ENCODE measurements around the gene CAPN14.

CAPN14 gene

GRCh38 chr2:31136732-31137131 lies 80.6 kb downstream of the CAPN14 start:
- DNase-seq (ENCODE audit: low read depth), result no peak
- TF ChIP-seq CTCF (conservative IDR thresholded peaks at IDR 0.05; ENCODE audit: low read length), result no peak
- no peak overlapping the region for H3K4me3 ChIP-seq (ENCODE audit: low read length)

DNA sequence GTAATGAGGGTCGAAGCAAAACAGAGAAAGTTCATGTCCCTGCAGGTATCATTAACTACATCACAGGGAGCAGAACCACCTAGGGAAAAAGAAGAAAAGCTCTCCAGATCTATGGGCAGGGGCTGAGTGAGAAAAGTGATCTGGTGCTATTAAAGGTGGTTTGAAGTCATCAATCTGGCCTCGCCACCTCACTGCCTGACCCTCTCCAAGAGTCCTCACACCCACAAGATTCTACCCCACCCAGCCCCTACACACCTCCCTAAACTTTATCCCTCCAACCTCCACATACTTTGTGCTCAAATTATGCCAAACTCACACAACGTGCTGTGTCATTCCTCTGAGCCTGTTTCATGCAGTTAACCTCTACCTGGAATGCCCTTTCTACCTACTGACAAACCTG lies 81.3 kb downstream of the CAPN14 start:
- TF ChIP-seq CTCF (conservative IDR thresholded peaks at IDR 0.05; ENCODE audit: low read length), result no peak
- no peak for DNase-seq (ENCODE audit: low read depth)
- no peak overlapping the region for H3K4me3 ChIP-seq (ENCODE audit: low read length)

DNA sequence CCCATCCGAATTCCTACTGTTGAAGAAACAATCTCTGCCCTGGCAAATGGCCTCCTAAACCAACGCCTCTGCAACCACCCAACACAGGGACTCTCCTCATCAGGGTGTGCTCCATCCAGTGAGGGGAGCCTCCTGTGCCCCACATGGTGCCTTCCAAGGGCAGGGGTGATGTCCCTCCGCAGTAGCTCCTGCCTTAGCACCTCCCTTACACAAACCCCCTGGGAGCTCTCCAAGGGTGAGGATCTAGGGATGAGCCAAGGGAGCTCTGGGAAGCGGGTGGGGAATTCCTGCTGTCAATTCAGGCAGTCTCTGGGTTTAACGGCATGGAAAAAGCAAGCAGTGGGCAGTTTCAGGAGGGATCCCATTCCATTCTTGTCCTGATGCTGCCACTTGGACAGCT lies 82.8 kb downstream of the CAPN14 start:
- no peak for TF ChIP-seq CTCF (conservative IDR thresholded peaks at IDR 0.05; ENCODE audit: low read length)
- H3K4me3 ChIP-seq (ENCODE audit: low read length), result no peak overlapping the region
- no peak for DNase-seq (ENCODE audit: low read depth)

DNA sequence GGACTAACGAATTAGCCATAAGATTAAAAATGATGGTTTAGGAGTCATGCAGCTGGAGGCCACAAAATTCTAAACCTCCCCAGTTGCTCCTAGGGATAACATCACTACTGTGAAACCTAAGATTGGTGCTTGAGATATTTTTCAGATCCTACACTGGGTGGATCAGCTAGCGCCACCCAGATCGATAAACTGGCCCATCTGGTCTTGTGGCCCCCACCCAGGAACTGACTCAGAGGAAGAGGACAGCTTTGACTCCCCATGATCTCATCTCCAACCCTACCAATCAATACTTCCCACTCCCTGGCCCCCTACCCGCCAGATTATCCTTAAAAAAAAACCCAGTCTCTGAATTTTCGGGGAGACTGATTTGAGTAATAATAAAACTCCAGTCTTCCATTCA lies 84.5 kb downstream of the CAPN14 start:
- DNase-seq (ENCODE audit: low read depth), result no peak
- H3K4me3 ChIP-seq (ENCODE audit: low read length), result no peak overlapping the region
- TF ChIP-seq CTCF (conservative IDR thresholded peaks at IDR 0.05; ENCODE audit: low read length), result no peak

- no peak for TF ChIP-seq CTCF (conservative IDR thresholded peaks at IDR 0.05; ENCODE audit: low read length)
- no peak for DNase-seq (ENCODE audit: low read depth)
- no peak overlapping the region for H3K4me3 ChIP-seq (ENCODE audit: low read length)
Observed at GRCh38 chr2:31131871-31132270, 85.4 kb downstream of the CAPN14 start.

DNA sequence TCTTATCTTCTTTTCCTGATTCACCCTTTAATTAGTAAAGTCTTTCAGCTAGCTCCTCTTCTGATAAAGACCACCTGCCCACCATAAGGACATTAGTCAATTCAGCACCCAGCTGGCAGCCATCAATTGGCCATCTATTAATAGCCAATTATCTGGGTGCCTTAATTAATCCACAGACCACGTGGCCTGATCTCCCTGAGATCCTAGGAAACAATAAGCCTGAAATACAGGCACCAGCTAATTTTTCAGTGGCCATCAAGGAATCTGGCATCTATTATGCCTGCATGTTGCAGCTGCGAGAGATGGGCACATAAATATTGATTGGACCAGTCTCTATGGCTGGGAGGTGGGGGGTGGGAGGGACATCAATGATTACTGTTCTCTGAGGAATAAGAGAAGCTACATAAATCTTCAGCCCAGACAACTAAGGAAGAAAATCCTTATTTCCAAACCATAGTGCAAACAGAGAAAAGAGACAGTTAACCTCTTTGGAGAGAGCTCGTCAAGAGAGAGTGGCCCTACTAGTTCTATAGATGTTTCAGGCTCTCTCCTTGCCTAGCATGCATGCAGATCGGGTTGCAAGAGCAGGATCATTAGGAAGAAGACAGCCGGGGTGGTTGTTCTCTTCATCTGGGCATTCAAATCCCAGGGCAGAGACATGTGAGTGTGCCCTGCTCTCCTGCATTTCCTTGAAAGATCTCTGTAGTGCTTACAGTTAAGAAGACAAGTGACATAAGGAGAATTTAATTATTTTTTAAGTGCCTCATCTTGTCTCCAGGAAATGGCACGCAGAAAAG lies 87.7 kb downstream of the CAPN14 start:
- DNase-seq (ENCODE audit: low read depth), result no peak
- H3K4me3 ChIP-seq (ENCODE audit: low read length), result no peak overlapping the region
- no peak for TF ChIP-seq CTCF (conservative IDR thresholded peaks at IDR 0.05; ENCODE audit: low read length)

DNA sequence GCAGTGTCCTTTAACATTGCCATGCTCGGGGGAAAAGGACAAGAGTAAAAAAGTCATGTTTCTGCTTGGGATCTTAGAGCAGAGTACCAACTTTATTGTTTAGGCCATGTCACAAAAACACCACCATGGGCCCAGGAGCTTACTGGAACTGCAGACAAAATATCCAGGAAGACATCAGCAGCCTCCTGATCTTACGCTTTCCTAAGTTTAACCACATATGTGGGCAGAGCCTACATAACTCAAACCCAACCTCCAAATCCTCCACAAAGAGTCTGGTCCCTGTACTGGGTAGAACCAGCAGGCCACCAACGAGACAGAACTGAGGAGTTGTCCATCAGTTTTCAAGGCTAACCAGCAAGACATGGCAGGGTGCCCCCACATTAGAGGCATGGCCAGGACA lies 89.4 kb downstream of the CAPN14 start:
- no peak for DNase-seq (ENCODE audit: low read depth)
- no peak for TF ChIP-seq CTCF (conservative IDR thresholded peaks at IDR 0.05; ENCODE audit: low read length)
- no peak overlapping the region for H3K4me3 ChIP-seq (ENCODE audit: low read length)
